Esophagus squamous epithelium (tissue), 5 donors: ENCODE results near the gene XPA. TPM values are rescaled to one million over a fixed set of nuclear protein-coding genes. Genes with fewer than 3 reads are reported as not detected.

ENCODE experiments used
- DNase-seq: peaks from one replicate; lab custom pipeline; 2025; lab: John Stamatoyannopoulos, UW
- H3K27ac ChIP-seq, 4 donors: fragments of 200-600 bp; sonication (generic); one replicate each; pipeline ENCODE4 v1.5.1; 2016 to 2019; ENCODE audit warnings: mild to moderate bottlenecking in 1 of 4
- H3K27me3 ChIP-seq, 4 donors: fragments of 200-600 bp; sonication (generic); 1 replicate in 3 of 4; 2 replicates in 1 of 4; pipeline versions ENCODE4 v1.5.1 to v1.6.0; 2017 to 2021; ENCODE audit warnings: antibody characterized with exemption in 1 of 4
- H3K36me3 ChIP-seq, 3 donors: fragments of 200-600 bp; sonication (generic); one replicate each; pipeline ENCODE4 v1.5.1; 2016 to 2019
- H3K4me1 ChIP-seq, 3 donors: fragments of 200-600 bp; sonication (generic); one replicate each; pipeline ENCODE4 v1.5.1; 2017 to 2019
- H3K4me3 ChIP-seq, 4 donors: fragments of 200-600 bp; sonication (generic); 1 replicate in 3 of 4; 2 replicates in 1 of 4; pipeline ENCODE4 v1.5.1; 2016 to 2019; ENCODE audit warnings: mild to moderate bottlenecking in 2 of 4, moderate library complexity in 1 of 4
- H3K9me3 ChIP-seq, 3 donors: fragments of 200-600 bp; sonication (generic); one replicate each; pipeline ENCODE4 v1.5.1; 2016 to 2019
- POLR2A ChIP-seq, 4 donors: fragments of 450-650 bp; IDR thresholded peaks; one replicate each; pipeline ENCODE4 v1.6.1; 2017; ENCODE audit warnings: antibody characterized with exemption in 4 of 4, mild to moderate bottlenecking in 4 of 4, moderate library complexity in 3 of 4
- WGBS, 2 donors: methylation state at CpG; one replicate each; pipeline ENCODE4 v1.1.5; 2018; 5-methylcytosine and 5-hydroxymethylcytosine counted together
- intact Hi-C: fragments of 100-400 bp; cut with DNase I; formaldehyde crosslinking; loops from one replicate; pipeline ENCODE4 v1.15.0; 2022
- total RNA-seq, 4 donors: library from RNA; depleted of rRNA; stranded (reverse); fragments of >200 nt; gene quantifications; one replicate each; pipeline ENCODE4 v1.1.0, GENCODE V29; 2016
- TF ChIP-seq, protein P1 (sequence below), 6 experiments: fragments of 450-650 bp in 4 of 6; fragments of 200-600 bp in 2 of 6; sonication (generic) in 2 of 6; IDR thresholded peaks; one replicate each; pipeline ENCODE4 v1.5.1; 2016 to 2019; ENCODE audit warnings: antibody characterized with exemption in 6 of 6, mild to moderate bottlenecking in 4 of 6, moderate library complexity in 4 of 6
- donor health status: DM: yes; HTN: yes; CAD: no.

XPA gene
- total RNA-seq, 4 donors from 2014 or later, result 8.5 to 14.5 (median 10.3) TPM

GRCh38 chr9:97670586-97670985 is 26.6 kb downstream of the XPA start:
- 77 to 84% methylated on average over 3 of the region's 3 CpGs for WGBS, 2 donors
- Histone ChIP-seq H3K4me1 (no peaks in the 10 kb centered on the region), H3K27me3 (no peaks in the 10 kb centered on the region), H3K27ac (no peak overlapping the region), H3K9me3 (no peaks in the 10 kb centered on the region), H3K36me3 (peaks cover 0 to 100% (median 51%) of the 10 kb centered on the region in 3 donors), H3K4me3 (no peak overlapping the region)
- TF ChIP-seq, protein P1, sequence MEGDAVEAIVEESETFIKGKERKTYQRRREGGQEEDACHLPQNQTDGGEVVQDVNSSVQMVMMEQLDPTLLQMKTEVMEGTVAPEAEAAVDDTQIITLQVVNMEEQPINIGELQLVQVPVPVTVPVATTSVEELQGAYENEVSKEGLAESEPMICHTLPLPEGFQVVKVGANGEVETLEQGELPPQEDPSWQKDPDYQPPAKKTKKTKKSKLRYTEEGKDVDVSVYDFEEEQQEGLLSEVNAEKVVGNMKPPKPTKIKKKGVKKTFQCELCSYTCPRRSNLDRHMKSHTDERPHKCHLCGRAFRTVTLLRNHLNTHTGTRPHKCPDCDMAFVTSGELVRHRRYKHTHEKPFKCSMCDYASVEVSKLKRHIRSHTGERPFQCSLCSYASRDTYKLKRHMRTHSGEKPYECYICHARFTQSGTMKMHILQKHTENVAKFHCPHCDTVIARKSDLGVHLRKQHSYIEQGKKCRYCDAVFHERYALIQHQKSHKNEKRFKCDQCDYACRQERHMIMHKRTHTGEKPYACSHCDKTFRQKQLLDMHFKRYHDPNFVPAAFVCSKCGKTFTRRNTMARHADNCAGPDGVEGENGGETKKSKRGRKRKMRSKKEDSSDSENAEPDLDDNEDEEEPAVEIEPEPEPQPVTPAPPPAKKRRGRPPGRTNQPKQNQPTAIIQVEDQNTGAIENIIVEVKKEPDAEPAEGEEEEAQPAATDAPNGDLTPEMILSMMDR (IDR thresholded peaks at IDR 0.05), result no peak
- TF ChIP-seq POLR2A (IDR thresholded peaks at IDR 0.05), result no peak
- intact Hi-C loops, result no loop called here
- DNase-seq, result no peak

DNA sequence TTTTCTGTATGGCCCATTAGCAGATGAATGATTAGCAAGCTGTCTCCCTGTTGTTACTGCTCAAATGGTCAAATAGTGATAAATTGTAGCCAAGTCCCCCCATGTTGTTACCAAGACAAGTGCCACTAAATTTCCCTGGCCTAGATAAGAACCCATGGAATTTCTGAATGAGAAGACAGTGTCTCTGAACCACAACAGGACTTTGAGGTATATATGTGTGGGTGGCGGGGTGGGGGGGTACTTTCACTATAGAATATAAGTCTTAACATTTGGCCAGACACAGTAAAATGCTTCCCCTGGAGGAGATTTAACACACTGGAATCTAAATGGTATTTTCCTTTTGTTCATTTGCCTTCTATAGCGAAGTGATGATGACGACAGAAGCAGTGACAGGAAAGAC is 28.7 kb downstream of the XPA start:
- Histone ChIP-seq H3K4me3 (no peak overlapping the region), H3K27me3 (no peaks in the 10 kb centered on the region), H3K36me3 (peaks cover 0 to 100% (median 51%) of the 10 kb centered on the region in 3 donors), H3K27ac (no peak overlapping the region), H3K4me1 (no peaks in the 10 kb centered on the region), H3K9me3 (no peaks in the 10 kb centered on the region)
- intact Hi-C loops, result no loop called here
- 81 to 86% methylated on average over 3 of the region's 3 CpGs for WGBS, 2 donors
- no peak for DNase-seq
- no peak for TF ChIP-seq POLR2A (IDR thresholded peaks at IDR 0.05)
- TF ChIP-seq, protein P1 (IDR thresholded peaks at IDR 0.05), result no peak

DNA sequence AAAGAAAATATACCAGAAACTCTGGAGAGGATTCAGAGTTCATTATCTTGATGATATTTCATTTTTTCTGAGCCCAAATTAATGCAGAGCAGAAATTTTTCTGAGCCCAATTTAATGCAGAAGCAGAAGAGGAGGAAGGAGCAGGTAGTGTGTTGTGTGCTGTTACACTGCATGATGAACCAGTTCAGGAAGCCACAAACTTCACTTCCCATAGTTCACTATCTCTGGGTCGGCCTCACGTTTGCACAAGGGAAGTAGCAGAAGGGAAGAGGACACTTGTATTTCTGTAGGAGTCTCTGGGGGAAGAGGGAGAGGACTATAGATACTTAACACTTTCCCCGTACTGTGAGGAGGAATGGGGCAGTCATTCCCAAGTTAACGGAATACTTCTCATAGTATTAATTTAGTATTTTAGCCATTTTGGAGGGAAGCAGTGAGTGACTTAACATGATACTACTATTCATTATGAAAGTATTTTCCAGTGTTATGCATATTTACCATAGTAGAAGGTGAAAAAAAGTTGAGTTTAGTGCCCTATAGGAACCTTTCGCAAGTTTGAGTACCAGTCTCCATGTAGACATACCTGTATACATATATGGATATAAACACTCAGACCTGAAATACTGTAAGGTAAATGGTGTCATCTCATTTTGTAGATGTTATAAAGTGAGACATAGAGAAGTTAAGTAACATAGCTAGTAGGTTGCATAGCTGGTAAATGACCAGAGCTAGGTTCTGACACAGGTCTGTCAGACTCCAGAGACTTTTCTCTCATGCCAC is 30.0 kb downstream of the XPA start:
- no peak for DNase-seq
- Histone ChIP-seq H3K36me3 (peaks cover 0 to 100% (median 56%) of the 10 kb centered on the region in 3 donors), H3K9me3 (no peaks in the 10 kb centered on the region), H3K27ac (no peak overlapping the region), H3K27me3 (no peaks in the 10 kb centered on the region), H3K4me3 (no peak overlapping the region), H3K4me1 (no peaks in the 10 kb centered on the region)
- TF ChIP-seq, protein P1 (IDR thresholded peaks at IDR 0.05), result no peak
- TF ChIP-seq POLR2A (IDR thresholded peaks at IDR 0.05), result no peak
- WGBS, 2 donors, result 67 to 91% methylated on average over 5 of the region's 5 CpGs
- intact Hi-C loops, result no loop called here

GRCh38 chr9:97665742-97666141 is 31.4 kb downstream of the XPA start:
- WGBS, 2 donors, result 87 to 90% methylated on average over 3 of the region's 3 CpGs
- Histone ChIP-seq H3K27ac (no peak overlapping the region), H3K4me1 (no peaks in the 10 kb centered on the region), H3K36me3 (peaks cover 0 to 100% (median 50%) of the 10 kb centered on the region in 3 donors), H3K9me3 (no peaks in the 10 kb centered on the region), H3K27me3 (no peaks in the 10 kb centered on the region), H3K4me3 (no peak overlapping the region)
- intact Hi-C loops, result no loop called here
- DNase-seq, result no peak
- no peak for TF ChIP-seq POLR2A (IDR thresholded peaks at IDR 0.05)
- TF ChIP-seq, protein P1 (IDR thresholded peaks at IDR 0.05), result no peak

- H3K9me3 ChIP-seq, result no peaks in the 10 kb centered on the region
- WGBS, 2 donors, result 87 to 100% methylated on average over 2 of the region's 2 CpGs
- H3K4me1 ChIP-seq, result no peaks in the 10 kb centered on the region
- H3K4me3 ChIP-seq, result no peak overlapping the region
- H3K36me3 ChIP-seq, result peaks cover 0 to 100% (median 34%) of the 10 kb centered on the region in 3 donors
- no peak for DNase-seq
- TF ChIP-seq, protein P1 (IDR thresholded peaks at IDR 0.05), result no peak
- no peak for TF ChIP-seq POLR2A (IDR thresholded peaks at IDR 0.05)
- intact Hi-C loops, result no loop called here
- no peaks in the 10 kb centered on the region for H3K27me3 ChIP-seq
- no peak overlapping the region for H3K27ac ChIP-seq
Measured at GRCh38 chr9:97660847-97661246, 36.3 kb downstream of the XPA start.
